WTC11 (cell line): ENCODE data around the gene SACS. TPM values are rescaled to one million over a fixed set of nuclear protein-coding genes. Genes with fewer than 3 reads are reported as not detected.

Source experiments
- ATAC-seq: fragments of 200-7000 bp; cut with Tn5 transposase; 2 replicates; pipeline ENCODE4 v1.10.0; 2021; ENCODE audit warnings: mild to moderate bottlenecking, moderate library complexity
- CTCF ChIA-PET: fragments of 300-600 bp; sonication (Branson Sonifier 250); formaldehyde crosslinking; loops from one replicate; lab custom pipeline; 2021; ENCODE audit warnings: antibody characterized with exemption; lab: Charles Lee
- POLR2A ChIA-PET: fragments of 350-600 bp; sonication (Branson Sonifier 250); formaldehyde crosslinking; loops from one replicate; lab custom pipeline; 2021; ENCODE audit warnings: antibody characterized with exemption; lab: Charles Lee
- DNase-seq: peaks from one replicate; pipeline ENCODE4 v3.0.0; 2021; ENCODE audit warnings: low spot score
- H3K27ac Mint-ChIP-seq: 2 replicates; pipeline ENCODE4 v1.8.0; 2021; ENCODE audit warnings: mixed read lengths
- H3K27me3 Mint-ChIP-seq: 2 replicates; pipeline ENCODE4 v1.8.0; 2021; ENCODE audit warnings: low read depth, mild to moderate bottlenecking, moderate library complexity, mixed read lengths
- H3K36me3 Mint-ChIP-seq: 2 replicates; pipeline ENCODE4 v1.8.0; 2021; ENCODE audit warnings: mixed read lengths
- H3K4me1 Mint-ChIP-seq: 2 replicates; pipeline ENCODE4 v1.8.0; 2022; ENCODE audit warnings: mixed read lengths
- H3K4me3 Mint-ChIP-seq: 2 replicates; pipeline ENCODE4 v1.8.0; 2021; ENCODE audit warnings: mild to moderate bottlenecking, moderate library complexity, mixed read lengths
- H3K9me3 Mint-ChIP-seq: 2 replicates; pipeline ENCODE4 v1.8.0; 2021; ENCODE audit warnings: mixed read lengths
- ATF1 ChIP-seq: sonication (generic); formaldehyde crosslinking; IDR thresholded peaks from 2 replicates; pipeline ENCODE4 v1.8.1; 2023; ENCODE audit warnings: mild to moderate bottlenecking, moderate library complexity, missing genetic modification reagents
- E2F5 ChIP-seq: sonication (generic); formaldehyde crosslinking; IDR thresholded peaks from 2 replicates; pipeline ENCODE4 v1.8.1; 2022; ENCODE audit warnings: mild to moderate bottlenecking, moderate library complexity, missing genetic modification reagents
- ESRRA ChIP-seq: sonication (generic); formaldehyde crosslinking; IDR thresholded peaks from 2 replicates; pipeline ENCODE4 v1.8.1; 2022; ENCODE audit warnings: mild to moderate bottlenecking, missing genetic modification reagents, borderline replicate concordance
- ETV6 ChIP-seq: sonication (generic); formaldehyde crosslinking; IDR thresholded peaks from 2 replicates; pipeline ENCODE4 v1.8.1; 2022; ENCODE audit warnings: mild to moderate bottlenecking, missing genetic modification reagents
- FOXP1 ChIP-seq: sonication (generic); formaldehyde crosslinking; IDR thresholded peaks from 2 replicates; pipeline ENCODE4 v1.8.0; 2022; ENCODE audit warnings: missing genetic modification reagents, mild to moderate bottlenecking, moderate library complexity, borderline replicate concordance
- FOXP4 ChIP-seq: sonication (generic); formaldehyde crosslinking; IDR thresholded peaks from 2 replicates; pipeline ENCODE4 v1.8.0; 2022; ENCODE audit warnings: mild to moderate bottlenecking, missing genetic modification reagents
- MYBL2 ChIP-seq: sonication (generic); formaldehyde crosslinking; IDR thresholded peaks from 2 replicates; pipeline ENCODE4 v1.8.1; 2023; ENCODE audit warnings: mild to moderate bottlenecking, moderate library complexity, missing genetic modification reagents
- NFYB ChIP-seq: sonication (generic); formaldehyde crosslinking; conservative IDR thresholded peaks from 2 replicates; pipeline ENCODE4 v1.8.0; 2022; ENCODE audit warnings: low read depth, missing genetic modification reagents
- RELA ChIP-seq: sonication (generic); formaldehyde crosslinking; IDR thresholded peaks from 2 replicates; pipeline ENCODE4 v1.8.1; 2022; ENCODE audit warnings: missing genetic modification reagents, mild to moderate bottlenecking, borderline replicate concordance
- SP1 ChIP-seq: sonication (generic); formaldehyde crosslinking; conservative IDR thresholded peaks from 2 replicates; pipeline ENCODE4 v1.8.1; 2022; ENCODE audit warnings: missing genetic modification reagents
- TCF7 ChIP-seq: sonication (generic); formaldehyde crosslinking; IDR thresholded peaks from 2 replicates; pipeline ENCODE4 v1.8.0; 2022; ENCODE audit warnings: mild to moderate bottlenecking, low read depth, missing genetic modification reagents, moderate library complexity
- TP53 ChIP-seq: sonication (generic); formaldehyde crosslinking; IDR thresholded peaks from 2 replicates; pipeline ENCODE4 v1.8.1; 2023; ENCODE audit warnings: mild to moderate bottlenecking, missing genetic modification reagents
- USF2 ChIP-seq: sonication (generic); formaldehyde crosslinking; IDR thresholded peaks from 2 replicates; pipeline ENCODE4 v1.8.1; 2023; ENCODE audit warnings: mild to moderate bottlenecking, missing genetic modification reagents, moderate library complexity
- ZNF138 ChIP-seq: sonication (generic); formaldehyde crosslinking; conservative IDR thresholded peaks from 2 replicates; pipeline ENCODE4 v1.8.1; 2022; ENCODE audit warnings: mild to moderate bottlenecking, moderate library complexity, missing genetic modification reagents
- ZNF317 ChIP-seq: sonication (generic); formaldehyde crosslinking; IDR thresholded peaks from 2 replicates; pipeline ENCODE4 v1.8.1; 2023; ENCODE audit warnings: low read depth, mild to moderate bottlenecking, moderate library complexity, missing genetic modification reagents, borderline replicate concordance
- total RNA-seq: library from RNA; stranded (reverse); gene quantifications from 3 replicates; pipeline ENCODE4 v1.2.3, GENCODE V29; 2021
- TF ChIP-seq, protein P1 (sequence below): sonication (generic); formaldehyde crosslinking; conservative IDR thresholded peaks from 2 replicates; pipeline ENCODE4 v1.8.1; 2023; ENCODE audit warnings: mild to moderate bottlenecking, low read depth, missing genetic modification reagents, moderate library complexity
- TF ChIP-seq, protein P2 (sequence below): sonication (generic); formaldehyde crosslinking; IDR thresholded peaks from 2 replicates; pipeline ENCODE4 v1.8.1; 2022; ENCODE audit warnings: missing genetic modification reagents, borderline replicate concordance
- TF ChIP-seq, protein P3 (sequence below): sonication (generic); formaldehyde crosslinking; IDR thresholded peaks from 2 replicates; pipeline ENCODE4 v1.8.0; 2023; ENCODE audit warnings: missing genetic modification reagents
- TF ChIP-seq, protein P4 (sequence below): sonication (generic); formaldehyde crosslinking; IDR thresholded peaks from 2 replicates; pipeline ENCODE4 v1.8.1; 2023; ENCODE audit warnings: mild to moderate bottlenecking, moderate library complexity, missing genetic modification reagents

The SACS gene
- total RNA-seq, 1 experiment from 2014 or later: 35.2 TPM

DNA sequence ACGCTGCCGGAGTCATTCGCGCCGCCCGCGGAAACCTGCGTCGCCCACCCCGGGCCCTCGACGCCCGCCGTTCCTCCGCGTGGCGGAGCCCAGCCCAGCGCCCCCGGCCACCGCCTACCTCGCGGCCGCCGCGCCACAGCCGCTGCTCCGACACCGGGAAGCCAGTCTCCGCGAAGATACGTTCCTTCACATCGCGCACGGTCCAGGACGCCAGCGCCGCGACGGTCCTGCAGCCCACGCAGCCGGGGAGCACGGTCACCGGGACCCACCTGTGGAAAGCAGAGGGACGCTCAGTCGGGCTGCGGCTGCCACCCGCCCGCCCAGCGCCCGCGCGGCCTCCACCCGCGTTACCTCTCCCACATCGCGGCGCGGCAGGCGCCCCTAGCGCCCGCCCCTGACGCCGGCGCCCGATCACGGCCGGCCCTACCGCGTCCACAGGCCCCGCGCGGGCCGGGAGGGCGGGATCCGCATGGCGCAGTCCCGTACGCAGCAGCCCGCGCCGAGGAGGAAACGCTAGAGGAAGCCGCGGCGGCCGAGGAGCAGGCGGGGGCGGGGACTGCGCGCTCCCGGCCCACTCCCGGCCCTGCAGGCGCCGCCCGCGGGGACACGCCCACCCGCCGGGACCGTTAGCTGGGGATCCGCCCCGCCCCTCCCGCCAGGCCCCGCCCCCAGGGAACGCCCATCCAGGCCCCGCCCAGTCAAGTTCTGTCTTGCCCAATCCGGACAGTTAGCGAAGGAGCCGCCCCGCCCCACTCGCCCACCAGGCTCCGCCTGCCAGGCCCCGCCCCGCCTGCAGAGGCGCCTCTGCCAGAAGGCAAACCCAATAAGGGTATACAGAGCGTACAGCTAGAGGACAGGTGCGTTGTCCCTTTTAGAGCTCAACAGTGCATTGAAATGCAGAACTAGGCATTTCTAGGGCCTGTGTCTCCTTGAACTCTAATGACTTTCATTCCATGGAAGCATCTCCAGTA is 58.2 kb downstream of the SACS start:
- peaks cover 12% of the 10 kb centered on the region for H3K36me3 Mint-ChIP-seq
- no peaks in the 10 kb centered on the region for H3K9me3 Mint-ChIP-seq

DNA sequence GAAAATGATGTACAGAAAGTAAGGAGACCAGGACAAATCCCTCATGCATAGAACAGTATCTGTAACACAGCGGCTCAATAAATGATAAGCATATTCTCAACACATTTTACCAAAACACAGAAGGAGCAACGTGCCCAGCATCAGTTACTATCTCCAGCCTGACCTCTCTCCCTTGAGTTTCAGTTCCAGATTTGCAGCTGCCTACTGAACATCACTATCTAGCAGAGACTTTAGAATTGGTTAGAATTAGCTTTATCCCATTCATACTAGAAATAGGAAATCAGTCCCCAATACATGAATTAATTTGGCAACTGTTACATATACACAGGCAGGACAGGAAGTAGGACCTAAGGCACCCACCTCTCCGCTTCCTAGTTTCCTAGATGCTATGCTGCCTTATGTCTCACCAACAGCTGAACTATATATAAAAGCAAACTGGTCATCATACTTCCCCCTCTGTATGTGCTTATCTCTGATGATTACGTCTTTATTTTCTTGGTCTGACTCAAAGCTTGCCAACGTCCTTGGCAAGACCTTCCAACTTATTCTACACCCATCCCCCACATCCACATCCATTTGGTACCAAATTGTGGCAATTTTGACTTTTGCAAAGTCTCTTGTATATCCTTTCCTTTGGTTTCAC is 61.1 kb downstream of the SACS start:
- DNase-seq: no peak
- no peak overlapping the region for H3K4me3 Mint-ChIP-seq
- no peaks in the 10 kb centered on the region for H3K27me3 Mint-ChIP-seq
- H3K27ac Mint-ChIP-seq: no peak overlapping the region
- ChIA-PET POLR2A (no interaction called here), CTCF (no interaction called here)
- H3K9me3 Mint-ChIP-seq: no peaks in the 10 kb centered on the region
- ATAC-seq: no peak
- peaks cover 32% of the 10 kb centered on the region for H3K36me3 Mint-ChIP-seq
- H3K4me1 Mint-ChIP-seq: peaks cover 17% of the 10 kb centered on the region
- TF ChIP-seq NFYB (CRISPR knock-in tag): no peak
- TF ChIP-seq, protein P1, sequence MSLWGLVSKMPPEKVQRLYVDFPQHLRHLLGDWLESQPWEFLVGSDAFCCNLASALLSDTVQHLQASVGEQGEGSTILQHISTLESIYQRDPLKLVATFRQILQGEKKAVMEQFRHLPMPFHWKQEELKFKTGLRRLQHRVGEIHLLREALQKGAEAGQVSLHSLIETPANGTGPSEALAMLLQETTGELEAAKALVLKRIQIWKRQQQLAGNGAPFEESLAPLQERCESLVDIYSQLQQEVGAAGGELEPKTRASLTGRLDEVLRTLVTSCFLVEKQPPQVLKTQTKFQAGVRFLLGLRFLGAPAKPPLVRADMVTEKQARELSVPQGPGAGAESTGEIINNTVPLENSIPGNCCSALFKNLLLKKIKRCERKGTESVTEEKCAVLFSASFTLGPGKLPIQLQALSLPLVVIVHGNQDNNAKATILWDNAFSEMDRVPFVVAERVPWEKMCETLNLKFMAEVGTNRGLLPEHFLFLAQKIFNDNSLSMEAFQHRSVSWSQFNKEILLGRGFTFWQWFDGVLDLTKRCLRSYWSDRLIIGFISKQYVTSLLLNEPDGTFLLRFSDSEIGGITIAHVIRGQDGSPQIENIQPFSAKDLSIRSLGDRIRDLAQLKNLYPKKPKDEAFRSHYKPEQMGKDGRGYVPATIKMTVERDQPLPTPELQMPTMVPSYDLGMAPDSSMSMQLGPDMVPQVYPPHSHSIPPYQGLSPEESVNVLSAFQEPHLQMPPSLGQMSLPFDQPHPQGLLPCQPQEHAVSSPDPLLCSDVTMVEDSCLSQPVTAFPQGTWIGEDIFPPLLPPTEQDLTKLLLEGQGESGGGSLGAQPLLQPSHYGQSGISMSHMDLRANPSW (CRISPR knock-in tag): no peak
- TF ChIP-seq, protein P2, sequence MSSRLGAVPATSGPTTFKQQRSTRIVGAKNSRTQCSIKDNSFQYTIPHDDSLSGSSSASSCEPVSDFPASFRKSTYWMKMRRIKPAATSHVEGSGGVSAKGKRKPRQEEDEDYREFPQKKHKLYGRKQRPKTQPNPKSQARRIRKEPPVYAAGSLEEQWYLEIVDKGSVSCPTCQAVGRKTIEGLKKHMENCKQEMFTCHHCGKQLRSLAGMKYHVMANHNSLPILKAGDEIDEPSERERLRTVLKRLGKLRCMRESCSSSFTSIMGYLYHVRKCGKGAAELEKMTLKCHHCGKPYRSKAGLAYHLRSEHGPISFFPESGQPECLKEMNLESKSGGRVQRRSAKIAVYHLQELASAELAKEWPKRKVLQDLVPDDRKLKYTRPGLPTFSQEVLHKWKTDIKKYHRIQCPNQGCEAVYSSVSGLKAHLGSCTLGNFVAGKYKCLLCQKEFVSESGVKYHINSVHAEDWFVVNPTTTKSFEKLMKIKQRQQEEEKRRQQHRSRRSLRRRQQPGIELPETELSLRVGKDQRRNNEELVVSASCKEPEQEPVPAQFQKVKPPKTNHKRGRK (CRISPR knock-in tag): no peak
- no peak for TF ChIP-seq MYBL2 (CRISPR knock-in tag)
- no peak for TF ChIP-seq TCF7 (CRISPR knock-in tag)
- no peak for TF ChIP-seq ZNF317 (CRISPR knock-in tag)

More for the DNA sequence above, 58.2 kb downstream of the SACS start:
- ChIA-PET POLR2A (no interaction called here), CTCF (interaction anchor here (0.6 to 1.0 kb wide), 7 partner anchors 57 to 1705 kb away, joined by 3 to 4 read pairs (median 3); partner anchors contain the start of gene MIPEP)
- ATAC-seq (peak; percentile 94), DNase-seq (peak; percentile 97)
- TF ChIP-seq ETV6 (CRISPR knock-in tag) (0 out of 2 replicates have a peak, but pooled peaks have one; percentile 30), ATF1 (CRISPR knock-in tag) (peak; percentile 58; the same call in 1 of the 2 replicates), TP53 (CRISPR knock-in tag) (0 out of 2 replicates have a peak, but pooled peaks have one; percentile 58), ESRRA (0 out of 2 replicates have a peak, but pooled peaks have one; percentile 57), RELA (CRISPR knock-in tag) (no peak), FOXP4 (CRISPR knock-in tag) (peak; percentile 66; the same call in 1 of the 2 replicates), TCF7 (CRISPR knock-in tag) (no peak), NFYB (CRISPR knock-in tag) (peak; percentile 23; the same call in 1 of the 2 replicates), USF2 (no peak), ZNF138 (CRISPR knock-in tag) (no peak), SP1 (peak; percentile 85), FOXP1 (CRISPR knock-in tag) (peak; percentile 66; the same call in 1 of the 2 replicates), E2F5 (CRISPR knock-in tag) (0 out of 2 replicates have a peak, but pooled peaks have one; percentile 42)
- TF ChIP-seq, protein P3, sequence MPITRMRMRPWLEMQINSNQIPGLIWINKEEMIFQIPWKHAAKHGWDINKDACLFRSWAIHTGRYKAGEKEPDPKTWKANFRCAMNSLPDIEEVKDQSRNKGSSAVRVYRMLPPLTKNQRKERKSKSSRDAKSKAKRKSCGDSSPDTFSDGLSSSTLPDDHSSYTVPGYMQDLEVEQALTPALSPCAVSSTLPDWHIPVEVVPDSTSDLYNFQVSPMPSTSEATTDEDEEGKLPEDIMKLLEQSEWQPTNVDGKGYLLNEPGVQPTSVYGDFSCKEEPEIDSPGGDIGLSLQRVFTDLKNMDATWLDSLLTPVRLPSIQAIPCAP (CRISPR knock-in tag): peak; percentile 39; the same call in 1 of the 2 replicates
- TF ChIP-seq, protein P4, sequence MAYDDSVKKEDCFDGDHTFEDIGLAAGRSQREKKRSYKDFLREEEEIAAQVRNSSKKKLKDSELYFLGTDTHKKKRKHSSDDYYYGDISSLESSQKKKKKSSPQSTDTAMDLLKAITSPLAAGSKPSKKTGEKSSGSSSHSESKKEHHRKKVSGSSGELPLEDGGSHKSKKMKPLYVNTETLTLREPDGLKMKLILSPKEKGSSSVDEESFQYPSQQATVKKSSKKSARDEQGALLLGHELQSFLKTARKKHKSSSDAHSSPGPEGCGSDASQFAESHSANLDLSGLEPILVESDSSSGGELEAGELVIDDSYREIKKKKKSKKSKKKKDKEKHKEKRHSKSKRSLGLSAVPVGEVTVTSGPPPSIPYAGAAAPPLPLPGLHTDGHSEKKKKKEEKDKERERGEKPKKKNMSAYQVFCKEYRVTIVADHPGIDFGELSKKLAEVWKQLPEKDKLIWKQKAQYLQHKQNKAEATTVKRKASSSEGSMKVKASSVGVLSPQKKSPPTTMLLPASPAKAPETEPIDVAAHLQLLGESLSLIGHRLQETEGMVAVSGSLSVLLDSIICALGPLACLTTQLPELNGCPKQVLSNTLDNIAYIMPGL (CRISPR knock-in tag): 0 out of 2 replicates have a peak, but pooled peaks have one; percentile 31
- no peaks in the 10 kb centered on the region for H3K27me3 Mint-ChIP-seq
- H3K27ac Mint-ChIP-seq: peak overlapping the region; percentile 15; the same call in 1 of the 2 replicates
- peaks cover 43% of the 10 kb centered on the region for H3K4me1 Mint-ChIP-seq
- H3K4me3 Mint-ChIP-seq: peak overlapping the region; percentile 62
